Measurements from ENCODE around the gene TOR1AIP2. TPM values are rescaled to one million over a fixed set of nuclear protein-coding genes. Genes with fewer than 3 reads are reported as not detected.

The TOR1AIP2 gene
- total and polyA plus RNA-seq, 2 donors (not counting 3 experiments of a cell fraction or from before 2014, with no cell fraction given): 18.6 to 101 TPM

DNA sequence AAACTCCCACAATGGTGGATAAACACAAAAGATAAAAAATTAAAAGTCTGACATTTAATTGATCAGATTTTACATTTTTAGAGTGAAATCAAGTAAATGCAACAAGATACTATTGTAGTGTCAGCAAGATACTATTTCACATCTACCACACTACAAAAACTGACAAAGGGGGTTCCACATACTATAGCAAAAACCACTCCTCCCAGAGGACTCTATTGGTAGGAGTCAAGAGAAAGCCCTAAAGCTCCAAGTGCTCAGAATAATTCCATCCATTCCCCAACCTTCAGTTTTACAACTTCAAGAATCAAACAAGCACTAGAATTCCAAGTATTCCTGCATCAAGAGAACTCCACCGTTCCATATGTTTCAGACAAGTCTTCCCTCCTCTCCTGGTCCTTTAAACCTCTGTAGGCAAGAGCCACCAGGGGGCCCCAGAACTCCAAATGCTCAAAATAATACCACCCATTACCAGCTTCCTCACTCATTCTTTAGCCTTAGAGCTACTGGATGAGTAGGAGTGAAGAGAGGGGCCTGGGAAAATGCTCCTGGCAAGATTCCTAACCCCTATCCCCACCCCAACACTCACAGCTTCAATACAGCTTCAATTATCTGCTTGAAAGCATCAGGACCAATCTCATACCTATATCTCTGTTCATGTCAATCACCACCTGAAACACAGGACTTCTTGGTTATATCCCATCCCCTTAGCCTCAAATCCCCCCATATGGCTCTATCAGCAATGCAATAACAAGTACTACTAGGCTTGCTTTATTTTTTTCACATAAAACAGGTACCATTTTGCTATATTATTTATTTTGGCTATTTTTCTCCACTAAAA, 9.9 kb downstream of the TOR1AIP2 start:
- no peak overlapping the region for H3K9ac ChIP-seq (replicated peaks; ENCODE audit: extremely low read depth, insufficient read depth, low read length)
- ChIA-PET POLR2A (no interaction called here), CTCF (interaction anchor here (0.6 to 8.6 kb wide), 21 partner anchors 8 to 607 kb away, joined by 3 to 177 read pairs (median 4); partner anchors contain the start of genes CEP350, QSOX1 and TOR1AIP1)
- H3K79me2 ChIP-seq (ENCODE audit: control insufficient read depth, insufficient read depth, low read length): peaks cover 56% of the 10 kb centered on the region
- H3K4me3 ChIP-seq (replicated peaks in 1 of 3; ENCODE audit: insufficient read depth in 1 of 3, low read depth in 1 of 3, low read length in 3 of 3): no peak overlapping the region
- peaks cover 3% of the 10 kb centered on the region for H4K20me1 ChIP-seq (replicated peaks; ENCODE audit: control insufficient read depth, extremely low read depth, insufficient read depth, low read length)
- dilution Hi-C loops (cut with MboI; ENCODE audit: extremely low pct_ligation_motif_present, low sequenced_read_pairs): no loop called here
- H3K4me1 ChIP-seq (ENCODE audit: control insufficient read depth, extremely low read depth, insufficient read depth, low read length): no peaks in the 10 kb centered on the region
- H3K9me3 ChIP-seq (replicated peaks; ENCODE audit: control insufficient read depth, insufficient read depth, low read length): no peaks in the 10 kb centered on the region
- H3K27me3 ChIP-seq (ENCODE audit: control insufficient read depth in 2 of 2, insufficient read depth in 2 of 2, low read length in 2 of 2): no peaks in the 10 kb centered on the region
- no peak overlapping the region for H3K27ac ChIP-seq (ENCODE audit: insufficient read depth, low read depth, low read length)
- no peak for TF ChIP-seq POLR2AphosphoS5 (IDR thresholded peaks at IDR 0.05; ENCODE audit: insufficient read depth, low read depth, low read length)
- TF ChIP-seq, protein P1, sequence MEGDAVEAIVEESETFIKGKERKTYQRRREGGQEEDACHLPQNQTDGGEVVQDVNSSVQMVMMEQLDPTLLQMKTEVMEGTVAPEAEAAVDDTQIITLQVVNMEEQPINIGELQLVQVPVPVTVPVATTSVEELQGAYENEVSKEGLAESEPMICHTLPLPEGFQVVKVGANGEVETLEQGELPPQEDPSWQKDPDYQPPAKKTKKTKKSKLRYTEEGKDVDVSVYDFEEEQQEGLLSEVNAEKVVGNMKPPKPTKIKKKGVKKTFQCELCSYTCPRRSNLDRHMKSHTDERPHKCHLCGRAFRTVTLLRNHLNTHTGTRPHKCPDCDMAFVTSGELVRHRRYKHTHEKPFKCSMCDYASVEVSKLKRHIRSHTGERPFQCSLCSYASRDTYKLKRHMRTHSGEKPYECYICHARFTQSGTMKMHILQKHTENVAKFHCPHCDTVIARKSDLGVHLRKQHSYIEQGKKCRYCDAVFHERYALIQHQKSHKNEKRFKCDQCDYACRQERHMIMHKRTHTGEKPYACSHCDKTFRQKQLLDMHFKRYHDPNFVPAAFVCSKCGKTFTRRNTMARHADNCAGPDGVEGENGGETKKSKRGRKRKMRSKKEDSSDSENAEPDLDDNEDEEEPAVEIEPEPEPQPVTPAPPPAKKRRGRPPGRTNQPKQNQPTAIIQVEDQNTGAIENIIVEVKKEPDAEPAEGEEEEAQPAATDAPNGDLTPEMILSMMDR (IDR thresholded peaks at IDR 0.05; ENCODE audit: extremely low read depth in 1 of 2, insufficient read depth in 1 of 2, low read depth in 1 of 2, low read length in 2 of 2): peak; percentile 79 to 80
- no peaks in the 10 kb centered on the region for H3K9me1 ChIP-seq (replicated peaks; ENCODE audit: control insufficient read depth, extremely low read depth, insufficient read depth, low read length)
- FAIRE-seq (peak; percentile 64), DNase-seq (ENCODE audit: low read depth, low spot score) (peak; percentile 68)
- H3K36me3 ChIP-seq (ENCODE audit: control insufficient read depth in 2 of 2, extremely low read depth in 1 of 2, insufficient read depth in 2 of 2, low read length in 2 of 2): peaks cover 16 to 24% of the 10 kb centered on the region in 2 experiments
- no TSS peak for BruUV-seq (replicated peaks)
- H3K4me2 ChIP-seq (ENCODE audit: insufficient read depth, low read length): no peak overlapping the region
- no peak overlapping the region for H2AFZ ChIP-seq (ENCODE audit: low read depth, low read length)
- intact Hi-C loops (cut with micrococcal nuclease): loop anchor here (1.0 to 2.0 kb wide), 3 partner anchors 161 to 311 kb away; no protein-coding TSS in a partner anchor

DNA sequence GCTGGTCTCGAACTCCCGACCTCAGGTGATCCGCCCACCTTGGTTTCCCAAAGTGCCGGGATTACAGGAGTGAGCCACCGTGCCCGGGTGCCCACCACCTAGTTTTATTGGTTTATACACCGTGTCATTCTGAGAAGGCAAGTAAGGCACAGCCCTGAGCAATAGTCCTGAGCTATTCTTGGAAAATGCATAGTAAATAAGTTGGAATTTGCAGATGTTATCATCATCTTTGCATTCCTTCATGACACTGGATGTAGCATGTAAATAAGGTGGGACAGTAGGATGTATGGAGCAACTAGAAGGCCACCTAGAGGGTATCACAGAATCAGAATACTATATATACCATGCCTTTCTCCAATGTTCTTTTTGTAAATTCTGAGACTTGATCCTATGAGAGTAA, 11.0 kb downstream of the TOR1AIP2 start:
- Histone ChIP-seq H3K9ac (replicated peaks; ENCODE audit: extremely low read depth, insufficient read depth, low read length) (no peak overlapping the region), H3K4me1 (ENCODE audit: control insufficient read depth, extremely low read depth, insufficient read depth, low read length) (no peaks in the 10 kb centered on the region), H3K9me1 (replicated peaks; ENCODE audit: control insufficient read depth, extremely low read depth, insufficient read depth, low read length) (no peaks in the 10 kb centered on the region), H3K27me3 (ENCODE audit: control insufficient read depth in 2 of 2, insufficient read depth in 2 of 2, low read length in 2 of 2) (no peaks in the 10 kb centered on the region), H2AFZ (ENCODE audit: low read depth, low read length) (no peak overlapping the region), H3K4me2 (ENCODE audit: insufficient read depth, low read length) (no peak overlapping the region), H3K36me3 (ENCODE audit: control insufficient read depth in 2 of 2, extremely low read depth in 1 of 2, insufficient read depth in 2 of 2, low read length in 2 of 2) (peaks cover 16 to 24% of the 10 kb centered on the region in 2 experiments), H3K27ac (ENCODE audit: insufficient read depth, low read depth, low read length) (no peak overlapping the region), H3K4me3 (replicated peaks in 1 of 3; ENCODE audit: insufficient read depth in 1 of 3, low read depth in 1 of 3, low read length in 3 of 3) (no peak overlapping the region), H3K79me2 (ENCODE audit: control insufficient read depth, insufficient read depth, low read length) (peaks cover 46% of the 10 kb centered on the region), H3K9me3 (replicated peaks; ENCODE audit: control insufficient read depth, insufficient read depth, low read length) (no peaks in the 10 kb centered on the region), H4K20me1 (replicated peaks; ENCODE audit: control insufficient read depth, extremely low read depth, insufficient read depth, low read length) (peaks cover 3% of the 10 kb centered on the region)
- TF ChIP-seq, protein P1 (IDR thresholded peaks at IDR 0.05; ENCODE audit: extremely low read depth in 1 of 2, insufficient read depth in 1 of 2, low read depth in 1 of 2, low read length in 2 of 2): no peak
- TF ChIP-seq, protein P2, sequence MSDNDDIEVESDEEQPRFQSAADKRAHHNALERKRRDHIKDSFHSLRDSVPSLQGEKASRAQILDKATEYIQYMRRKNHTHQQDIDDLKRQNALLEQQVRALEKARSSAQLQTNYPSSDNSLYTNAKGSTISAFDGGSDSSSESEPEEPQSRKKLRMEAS (IDR thresholded peaks at IDR 0.05; ENCODE audit: insufficient read depth, insufficient read length): no peak
- no peak for TF ChIP-seq POLR2A (IDR thresholded peaks at IDR 0.05; ENCODE audit: low read depth, low read length)
- TF ChIP-seq JUN (IDR thresholded peaks at IDR 0.05; ENCODE audit: borderline replicate concordance, insufficient read depth, insufficient read length, low read depth): no peak
- TF ChIP-seq MYC (IDR thresholded peaks at IDR 0.05; ENCODE audit: low read depth, low read length): no peak
- dilution Hi-C loops (cut with MboI; ENCODE audit: extremely low pct_ligation_motif_present, low sequenced_read_pairs): no loop called here
- POLR2A ChIA-PET: no interaction called here
- no peak for DNase-seq (ENCODE audit: low read depth, low spot score)
- intact Hi-C loops (cut with micrococcal nuclease): loop anchor here (1.0 to 2.0 kb wide), 3 partner anchors 160 to 312 kb away; no protein-coding TSS in a partner anchor
- no peak for FAIRE-seq
- BruUV-seq (replicated peaks): no TSS peak
- CTCF ChIA-PET: interaction anchor here (1.0 to 8.6 kb wide), 9 partner anchors 14 to 311 kb away, joined by 3 to 177 read pairs (median 8); partner anchors contain the start of gene TOR1AIP1

Measured in endothelial cell of umbilical vein (primary cell).